GM21576 (cell line): ENCODE data around the gene NUP210.

Experiments
- ATAC-seq: cut with Tn5 transposase; IDR thresholded peaks from one replicate; pipeline ENCODE4 v1.9.1; 2021; ENCODE audit warnings: mild to moderate bottlenecking, moderate library complexity; ENCODE audit not compliant: unreplicated experiment

The NUP210 gene

DNA sequence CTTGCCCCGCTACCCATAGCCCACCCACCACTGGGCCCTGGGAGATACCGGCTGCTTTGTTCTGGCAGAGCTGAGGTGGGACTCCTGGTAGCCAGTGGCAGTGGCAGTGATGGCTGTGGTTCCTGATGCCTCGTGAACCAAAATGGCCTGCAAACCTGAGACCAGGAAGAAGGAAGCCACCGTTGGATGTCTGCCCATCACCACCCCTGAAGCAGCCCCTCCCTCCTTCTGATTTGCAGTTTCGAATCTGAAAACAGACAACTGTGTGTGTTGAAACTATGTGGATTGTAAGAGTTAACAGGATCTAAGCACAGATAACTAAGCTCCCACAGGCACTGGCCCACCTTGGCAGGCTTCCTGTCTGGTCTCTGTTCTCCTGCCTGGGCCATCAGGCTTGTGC, 66.6 kb downstream of the NUP210 start:
- no peak for ATAC-seq

DNA sequence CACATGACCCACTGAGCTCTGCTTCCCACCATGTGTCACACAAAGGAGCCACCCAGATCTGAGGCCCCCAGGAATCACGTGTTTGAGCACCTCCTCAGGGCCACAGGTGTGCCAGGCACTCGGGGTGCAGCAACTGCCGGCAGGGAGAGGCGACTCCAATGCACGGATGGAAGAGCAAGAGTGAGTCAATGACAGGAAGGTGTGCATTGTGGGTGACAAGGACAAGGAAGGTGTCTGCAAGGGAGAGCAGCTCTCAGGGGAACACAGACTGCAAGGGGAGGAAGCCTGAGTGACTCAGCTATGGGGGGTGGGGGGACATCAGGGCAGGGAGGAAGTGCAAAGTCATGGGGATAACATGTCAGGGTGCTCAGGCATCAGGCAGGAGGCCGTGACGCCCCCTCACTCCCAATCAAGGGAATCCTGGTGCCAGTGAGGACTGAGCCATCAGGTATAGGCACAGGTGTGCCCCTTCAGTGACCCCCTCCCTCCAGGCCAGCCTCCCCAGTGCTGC, 67.4 kb downstream of the NUP210 start:
- no peak for ATAC-seq

DNA sequence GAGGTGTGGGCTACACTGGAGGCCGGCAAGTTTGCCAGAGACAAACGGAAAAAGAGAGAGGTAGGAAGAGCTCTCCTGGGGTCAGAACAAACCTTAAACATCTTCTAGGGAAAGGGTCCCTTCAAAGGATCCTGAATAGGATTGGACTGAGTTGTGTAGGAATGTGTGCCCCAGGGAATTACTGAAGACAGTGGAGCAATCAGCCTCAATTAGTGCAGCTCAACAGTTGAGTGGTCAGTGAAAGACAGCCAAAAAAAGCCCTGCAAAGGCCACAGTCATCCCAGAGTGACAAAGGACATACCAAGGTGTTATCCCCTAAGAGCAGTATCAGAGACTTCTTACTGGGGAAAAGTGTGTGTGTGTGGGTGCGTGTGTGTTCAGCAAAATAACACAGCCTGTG, 70.3 kb downstream of the NUP210 start:
- ATAC-seq: no peak

DNA sequence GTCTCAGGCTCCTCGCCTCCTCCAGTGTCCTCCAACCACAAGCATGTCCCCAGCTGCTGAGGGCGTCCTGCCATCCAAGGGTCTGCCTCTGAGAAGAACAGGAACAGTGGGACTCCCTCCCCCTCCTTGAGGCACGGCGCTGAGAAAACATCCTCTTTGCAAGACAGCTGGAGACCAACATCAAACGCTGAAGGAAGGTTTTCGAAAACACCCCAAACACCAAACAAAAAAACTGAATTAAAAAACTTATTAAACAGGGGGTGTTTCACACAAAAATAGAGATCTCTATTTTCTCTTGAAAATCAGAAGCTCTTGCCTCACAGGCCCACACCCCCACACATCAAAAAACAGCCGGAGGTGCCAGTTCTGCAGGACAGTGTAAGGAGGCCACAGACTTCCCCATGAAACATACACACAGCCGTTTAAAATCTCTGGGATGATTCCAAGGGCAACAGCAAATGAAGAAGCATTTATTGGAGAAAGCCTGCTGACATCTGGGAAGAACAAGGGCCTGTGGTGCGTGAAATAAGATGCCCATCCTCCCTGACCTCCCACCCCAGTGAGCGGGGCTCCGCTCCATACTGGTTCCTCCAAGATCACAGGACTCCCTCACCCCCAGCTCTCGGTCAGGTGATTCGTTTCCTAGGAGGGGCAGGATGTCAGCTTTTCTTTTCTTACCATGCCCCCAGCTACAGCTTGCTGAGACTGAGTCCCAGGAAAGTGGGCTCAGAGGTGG, 71.3 kb downstream of the NUP210 start:
- no peak for ATAC-seq

DNA sequence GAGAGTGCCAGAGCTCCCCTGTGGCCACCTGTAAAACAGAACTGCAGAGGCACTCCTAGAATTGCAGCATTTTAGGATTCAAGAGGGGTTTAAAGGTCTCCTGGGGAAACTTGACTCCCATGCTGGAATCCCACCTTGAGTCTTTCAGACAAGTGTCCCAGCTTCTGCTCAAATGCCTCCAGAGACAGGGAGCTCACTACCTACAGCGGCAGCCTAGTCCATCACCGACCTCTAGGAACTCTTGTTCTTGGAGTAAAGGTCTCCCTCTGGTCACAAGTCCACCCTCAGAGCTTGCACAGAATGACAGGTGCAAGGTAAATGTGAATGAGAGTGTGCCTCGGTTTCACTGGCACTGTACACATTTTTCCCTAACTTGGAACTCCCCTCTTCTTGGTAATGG, 72.0 kb downstream of the NUP210 start:
- ATAC-seq: no peak

DNA sequence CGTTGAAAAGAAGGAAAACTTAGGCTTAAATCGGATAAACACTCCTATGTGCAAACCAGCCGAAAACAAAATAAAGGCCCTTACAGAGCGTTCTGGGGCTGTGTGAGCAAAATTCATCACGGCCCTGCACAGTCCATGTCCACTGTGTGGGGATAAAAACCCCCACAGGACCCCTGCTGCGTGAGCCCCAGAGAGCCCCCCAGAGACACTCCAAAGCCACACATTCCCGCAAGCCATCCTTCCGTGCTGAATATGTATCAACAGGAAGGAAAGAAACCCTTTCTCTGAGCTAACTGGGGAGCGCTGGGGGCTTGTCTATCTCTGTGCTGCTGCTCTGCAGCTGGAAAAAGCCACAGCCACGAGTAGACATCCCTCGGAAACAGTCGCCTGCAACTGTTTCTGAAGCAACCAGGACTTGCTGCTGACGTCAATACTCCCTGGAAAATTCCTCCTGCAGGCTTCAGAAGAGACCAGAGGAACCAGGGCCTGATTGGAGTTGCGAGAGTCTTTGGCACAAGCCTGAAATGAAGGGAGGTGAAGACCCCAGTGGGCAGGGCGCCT, 72.7 kb downstream of the NUP210 start:
- ATAC-seq: no peak

DNA sequence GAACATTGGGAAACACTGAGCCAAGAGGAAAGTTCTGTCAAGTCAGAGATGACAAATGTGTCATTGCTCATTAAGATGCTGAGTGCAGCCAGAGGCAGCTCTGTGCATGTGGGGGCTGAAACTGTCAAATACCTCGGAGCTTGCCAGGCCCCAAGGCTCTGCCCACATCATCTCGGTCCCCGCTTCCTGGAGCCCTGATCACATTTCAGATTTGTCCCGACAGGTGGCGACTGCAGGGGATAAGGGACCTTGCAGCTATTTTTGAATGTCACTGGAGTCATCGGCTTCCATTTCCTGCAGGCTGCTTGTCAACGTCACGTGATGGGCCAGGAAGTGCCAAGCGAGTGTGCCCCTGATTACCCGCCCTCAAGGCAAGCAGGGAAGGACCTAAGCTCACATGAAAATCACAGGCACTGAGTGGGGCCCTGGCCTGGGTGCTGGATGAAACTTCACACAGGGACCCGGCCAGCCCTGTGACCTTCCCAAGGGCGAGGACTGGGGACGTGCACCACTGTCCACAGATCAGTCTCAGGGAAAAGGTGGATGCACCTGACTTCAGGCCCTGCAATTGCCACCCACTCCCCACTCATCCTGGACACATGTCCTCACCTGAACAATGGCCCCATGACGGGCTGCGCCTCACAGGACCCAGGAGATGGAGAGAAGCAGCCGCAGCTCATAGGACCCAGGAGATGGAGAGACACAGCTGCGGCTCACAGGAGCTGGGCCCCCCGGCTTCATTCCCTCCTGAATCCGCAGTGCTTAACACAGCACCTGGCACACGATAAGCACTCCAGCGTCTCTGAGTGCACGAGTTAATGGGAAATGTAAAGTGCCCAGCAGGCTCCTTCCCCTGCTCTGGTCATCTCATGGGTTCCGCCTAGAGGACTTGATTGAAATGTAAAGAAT, 73.4 kb downstream of the NUP210 start:
- ATAC-seq: no peak

DNA sequence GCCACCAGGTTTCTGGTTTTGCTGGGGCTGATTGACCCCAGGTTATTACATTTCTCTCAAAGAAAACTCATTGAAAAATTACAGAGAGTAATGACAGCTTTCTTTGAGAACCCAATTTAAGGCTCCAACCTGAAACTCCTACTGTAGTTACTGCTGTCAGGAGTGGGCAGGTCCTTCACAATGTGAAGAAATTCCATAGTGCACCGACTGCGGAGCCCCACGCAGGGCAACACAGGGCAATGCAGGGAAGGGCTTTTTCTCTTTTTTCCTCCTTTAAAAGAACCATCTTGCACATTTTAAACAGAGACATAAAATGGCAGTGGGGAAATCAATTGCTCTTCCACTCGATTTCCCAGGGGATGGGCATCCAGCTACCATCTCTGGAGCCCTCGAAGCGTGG, 74.3 kb downstream of the NUP210 start:
- no peak for ATAC-seq

DNA sequence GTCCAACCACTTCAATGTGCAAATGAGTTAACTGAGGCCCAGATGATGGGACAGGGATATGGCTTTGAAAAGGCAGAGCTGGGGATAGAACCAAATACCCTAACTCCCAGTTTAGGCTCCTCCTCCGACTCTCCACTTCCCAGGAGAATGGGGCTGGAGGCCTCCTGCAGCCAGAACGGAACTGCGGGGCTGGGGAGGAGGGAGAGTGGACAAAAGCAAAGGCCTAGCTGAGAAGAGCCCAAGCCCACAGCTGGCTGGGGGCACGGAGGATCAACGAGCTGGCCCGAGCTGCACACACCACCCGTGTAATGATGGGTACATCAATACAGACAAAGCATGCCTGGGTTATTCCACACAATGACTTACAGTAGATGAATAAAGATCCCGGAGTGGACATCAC, 74.8 kb downstream of the NUP210 start:
- ATAC-seq: no peak

DNA sequence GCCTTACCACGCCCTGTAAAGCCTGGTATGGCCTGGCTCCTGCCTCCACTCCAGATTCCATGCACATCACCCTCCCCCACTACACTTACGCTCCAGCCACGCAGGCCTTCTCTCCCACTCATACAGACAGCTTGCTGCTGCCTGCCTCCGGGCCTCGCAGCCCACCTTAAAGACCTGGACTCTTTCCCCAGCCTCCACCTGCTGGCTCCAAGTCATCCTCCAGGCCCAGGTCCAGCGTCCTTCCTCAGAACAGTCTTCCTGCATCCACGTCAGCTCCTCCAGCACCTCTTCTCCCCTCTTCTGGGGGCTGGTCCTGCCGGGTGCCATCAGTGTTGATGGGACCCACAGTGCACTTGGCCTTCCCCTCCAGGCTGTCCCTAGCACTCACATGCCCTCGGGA, 75.5 kb downstream of the NUP210 start:
- ATAC-seq: no peak

DNA sequence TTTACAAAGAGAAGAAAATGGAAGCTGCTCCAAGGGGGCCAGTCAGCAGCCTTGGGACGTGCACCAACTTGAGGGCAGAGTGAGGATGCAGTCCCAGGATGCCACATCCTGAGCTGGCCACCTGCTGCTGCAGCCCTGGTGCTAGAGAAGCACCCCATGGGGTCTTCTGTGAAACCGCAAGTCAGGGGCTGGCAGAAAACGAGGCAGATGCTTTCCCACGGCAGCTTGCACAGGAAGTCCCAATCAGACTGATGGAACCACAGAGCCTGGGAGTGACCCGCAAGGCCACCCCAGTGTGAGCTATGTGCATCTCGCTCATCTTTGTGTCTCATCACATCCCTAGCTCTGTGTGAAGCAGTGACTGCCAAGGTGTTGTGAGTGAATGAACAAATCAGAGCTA, 76.5 kb downstream of the NUP210 start:
- no peak for ATAC-seq

DNA sequence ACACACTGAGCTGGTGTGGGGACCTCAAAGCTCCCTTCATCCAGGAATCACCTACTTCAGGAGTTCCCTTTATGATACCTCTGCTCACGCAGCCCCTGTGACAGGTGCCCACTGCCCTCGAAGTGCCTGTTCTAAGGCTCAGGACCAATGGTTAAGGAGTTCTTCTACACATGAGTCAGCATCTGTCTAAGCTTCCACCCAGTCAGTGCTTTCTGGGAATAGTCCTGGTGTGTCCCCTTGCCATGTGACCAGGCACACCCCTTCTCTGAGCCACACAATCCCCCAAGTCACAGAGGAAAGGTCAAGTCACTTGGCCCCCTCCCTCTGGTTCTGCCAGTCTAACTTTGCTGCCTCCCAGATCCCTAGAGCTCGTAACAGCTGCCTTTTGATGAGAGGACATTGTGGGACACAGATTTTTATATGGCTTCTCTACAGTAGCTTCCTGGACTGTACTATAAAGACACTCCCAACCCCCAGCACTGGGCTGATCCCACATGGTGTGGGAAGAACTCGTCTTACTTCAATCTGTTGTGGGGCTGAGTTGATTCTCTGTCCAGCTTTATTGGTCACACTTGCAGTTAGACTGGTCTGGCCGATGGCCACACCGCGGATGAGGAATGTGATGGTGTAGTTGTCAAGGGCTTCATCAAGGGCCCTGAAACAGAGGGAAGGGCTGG, 78.8 kb downstream of the NUP210 start:
- no peak for ATAC-seq

DNA sequence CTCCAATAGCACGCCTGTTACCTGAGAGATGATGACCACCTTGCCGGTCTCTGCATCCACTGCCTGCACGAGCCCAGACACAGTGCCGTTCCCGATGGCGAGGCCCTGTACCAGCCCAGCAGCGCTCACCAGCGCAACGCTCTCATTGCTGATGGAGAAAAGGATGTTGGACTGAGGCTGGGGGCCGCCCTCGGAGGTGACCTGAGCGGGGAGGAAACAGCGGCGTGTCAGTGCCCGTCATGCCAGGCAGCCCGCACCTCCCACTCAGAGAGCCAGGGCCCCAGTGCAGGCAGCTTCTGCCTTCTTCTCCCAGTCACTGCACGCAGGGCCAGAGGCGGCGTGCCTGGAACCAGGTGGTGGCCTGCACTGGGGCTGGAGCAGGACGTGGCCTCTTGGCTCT, 80.3 kb downstream of the NUP210 start:
- no peak for ATAC-seq

DNA sequence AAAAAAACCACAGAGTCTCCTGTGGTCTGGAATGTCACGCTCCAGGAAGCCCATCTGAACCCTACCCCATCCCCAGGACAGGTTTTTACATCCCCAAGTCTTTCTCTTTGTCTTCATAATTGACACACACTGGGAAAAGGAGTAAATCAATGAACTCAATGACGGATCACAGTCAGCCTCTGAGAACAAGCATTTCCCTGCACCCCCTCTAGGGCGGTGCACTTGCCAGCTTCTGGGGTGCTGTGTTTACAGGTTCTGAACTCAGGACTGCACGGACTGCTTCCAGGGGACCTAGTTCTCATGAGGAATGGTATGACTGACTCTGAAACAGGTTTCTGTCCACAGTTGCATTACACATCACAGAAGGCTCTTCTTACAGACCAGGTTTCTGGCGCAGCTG, 81.1 kb downstream of the NUP210 start:
- ATAC-seq: no peak

DNA sequence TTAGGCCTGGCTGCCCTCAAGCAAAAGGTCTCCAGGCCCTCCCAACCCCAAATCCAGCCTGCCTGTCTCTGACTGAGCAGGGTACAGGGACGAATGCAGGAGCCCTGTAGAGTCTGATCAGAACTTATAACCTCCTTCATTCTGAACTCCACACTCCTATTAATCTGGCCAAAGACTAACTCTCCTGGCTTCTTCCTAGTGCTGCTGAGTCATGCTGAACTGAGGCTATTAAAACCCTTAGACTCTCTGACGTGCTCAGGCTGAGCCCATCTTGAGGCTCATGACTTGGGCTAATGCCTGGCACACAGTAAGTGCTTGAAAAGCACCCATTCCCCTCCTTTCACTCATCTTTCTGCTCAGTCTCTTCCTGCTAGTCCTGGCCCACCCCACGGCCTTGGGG, 81.9 kb downstream of the NUP210 start:
- no peak for ATAC-seq

DNA sequence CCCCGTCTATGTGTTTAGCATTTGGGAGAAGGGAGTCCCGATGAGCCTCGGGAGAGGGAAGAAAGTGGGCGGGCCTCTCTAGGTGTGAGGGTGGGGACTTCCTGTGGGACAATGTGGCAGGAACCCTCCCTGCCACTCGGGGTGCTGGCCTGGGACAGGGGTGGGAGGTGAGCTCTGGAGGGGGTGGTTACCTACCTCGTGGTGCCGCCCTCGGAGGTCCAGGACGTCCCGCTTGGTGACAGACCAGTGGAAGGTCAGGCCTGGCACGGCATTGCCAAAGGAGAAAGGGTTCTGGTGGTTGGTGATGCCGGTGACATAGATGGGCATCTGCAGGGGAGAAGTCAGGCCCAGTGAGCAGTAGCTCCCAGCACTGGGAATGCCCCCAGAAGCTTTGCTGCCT, 83.5 kb downstream of the NUP210 start:
- ATAC-seq: no peak

DNA sequence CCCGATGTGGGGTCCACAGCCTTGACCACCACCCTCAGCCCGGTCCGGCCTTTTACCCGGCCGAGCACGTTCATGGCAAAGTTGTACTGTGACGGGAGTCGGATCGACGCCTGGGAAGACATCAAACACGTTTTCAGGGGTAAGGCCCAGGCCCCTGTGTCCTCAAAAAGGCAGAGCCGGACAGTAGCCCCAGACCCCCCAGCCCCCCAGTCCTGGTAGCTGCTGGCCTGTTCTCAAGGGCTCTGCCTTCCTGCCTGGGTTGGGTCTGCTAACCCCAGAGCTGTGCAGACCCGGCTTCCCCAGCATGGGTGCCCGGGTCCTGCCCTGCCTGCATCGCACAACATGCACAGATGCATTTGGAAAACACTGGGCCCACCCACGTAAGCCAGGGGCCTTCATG, 84.6 kb downstream of the NUP210 start:
- ATAC-seq: no peak

DNA sequence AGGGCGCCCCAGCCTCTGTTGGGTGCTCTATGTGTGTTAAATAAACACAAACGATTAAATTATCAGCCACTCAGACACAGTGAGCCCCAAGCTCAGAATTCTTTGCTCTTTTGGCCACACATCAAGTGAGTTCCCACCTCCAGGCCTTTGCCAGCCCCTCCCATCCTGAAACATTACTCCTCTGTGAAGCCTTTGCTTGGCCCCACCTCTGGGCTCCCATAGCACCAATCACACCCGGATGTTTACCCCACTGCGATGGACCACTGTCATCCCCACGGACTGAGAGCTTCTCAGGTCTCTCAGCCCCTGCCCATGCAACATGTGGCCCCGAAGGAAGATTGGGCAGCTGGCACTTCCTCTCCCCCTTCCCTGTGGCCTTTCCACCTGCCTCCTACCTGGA, 85.1 kb downstream of the NUP210 start:
- no peak for ATAC-seq

DNA sequence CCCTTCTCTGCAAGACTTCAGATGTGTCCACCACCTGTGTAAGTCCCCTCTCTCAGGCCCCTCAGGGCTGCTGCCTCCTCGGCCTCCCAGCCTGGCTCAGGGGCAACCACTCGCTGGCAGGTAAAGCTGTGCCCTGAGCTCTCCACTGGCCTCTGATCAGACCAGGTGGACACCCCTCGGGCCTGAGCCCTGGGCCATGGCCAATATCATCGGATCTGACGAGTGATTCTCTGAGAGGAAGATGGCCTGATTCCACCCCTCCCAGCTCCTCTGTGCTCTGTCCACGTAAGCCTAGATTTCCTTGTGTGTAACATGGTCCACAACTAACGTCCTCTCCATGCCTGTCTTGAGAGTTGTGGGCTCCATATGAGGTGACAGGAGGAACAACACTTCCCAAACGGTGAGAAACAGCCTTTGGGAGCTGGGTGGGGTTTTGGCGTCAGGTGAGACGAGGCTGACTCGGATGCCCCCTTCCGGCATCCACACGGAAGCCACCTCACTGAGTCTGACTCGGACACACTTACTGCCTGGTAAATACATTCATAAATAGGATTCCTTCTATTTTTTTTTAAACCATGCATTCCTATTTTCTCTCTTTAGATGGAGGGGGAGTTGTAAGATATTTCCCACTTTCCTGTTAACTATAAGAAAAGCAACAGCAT, 86.8 kb downstream of the NUP210 start:
- ATAC-seq: no peak

DNA sequence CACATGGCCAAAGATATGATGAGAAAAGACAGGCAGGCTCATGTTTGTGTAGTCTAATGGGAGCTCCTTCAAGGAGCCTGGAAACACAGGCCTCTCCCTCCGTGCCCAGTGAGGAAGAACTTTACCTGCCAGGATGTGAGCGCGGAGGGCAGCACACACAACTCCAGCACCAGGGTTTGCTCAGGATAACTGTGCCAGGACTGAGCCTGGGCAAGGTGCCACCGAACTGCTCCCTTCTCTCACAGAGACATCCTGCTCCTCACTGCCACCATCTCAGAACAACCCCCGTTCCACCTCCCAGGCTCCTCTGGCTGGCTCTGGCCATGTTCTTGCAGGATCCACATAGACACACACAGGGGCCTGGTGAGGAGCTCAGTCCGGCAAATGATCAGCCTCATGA, 87.4 kb downstream of the NUP210 start:
- no peak for ATAC-seq

DNA sequence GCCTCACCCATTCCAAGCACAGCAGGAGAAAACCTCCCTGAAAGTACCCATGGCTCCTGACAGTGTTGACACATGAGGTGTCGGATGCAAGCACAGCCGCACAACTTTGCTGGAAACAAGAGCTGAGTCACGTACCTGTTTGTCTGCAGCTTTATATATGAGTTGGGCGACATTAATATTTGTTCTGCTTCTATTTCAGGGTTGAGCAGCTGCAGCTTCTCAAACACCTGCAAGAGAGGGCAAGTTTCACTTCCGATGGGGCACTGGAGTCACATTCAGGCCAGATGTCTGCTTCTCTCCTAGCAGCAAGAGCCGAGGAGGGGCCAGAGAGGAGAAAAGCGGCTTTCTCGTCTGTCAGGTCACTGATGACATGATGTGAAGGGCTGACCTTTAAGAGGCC, 88.0 kb downstream of the NUP210 start:
- ATAC-seq: peak; percentile 89
